Hepatocyte (in vitro differentiated cells): Measurements from ENCODE around the gene MGAT4A. TPM values are rescaled to one million over a fixed set of nuclear protein-coding genes. Genes with fewer than 3 reads are reported as not detected.

Source experiments
- DNase-seq: peaks from one replicate; pipeline ENCODE4 v3.0.0-alpha.2; 2016; ENCODE audit warnings: low spot score
- H2AFZ ChIP-seq: fragments of 200-600 bp; sonication (generic); 2 replicates; pipeline ENCODE4 v1.6.0; 2016; ENCODE audit warnings: antibody characterized with exemption, mild to moderate bottlenecking
- H3K27ac ChIP-seq: fragments of 200-600 bp; sonication (generic); 2 replicates; pipeline ENCODE4 v1.5.1; 2016; ENCODE audit warnings: mild to moderate bottlenecking
- H3K27me3 ChIP-seq: fragments of 200-600 bp; sonication (generic); 2 replicates; pipeline ENCODE4 v1.6.1; 2016
- H3K36me3 ChIP-seq: fragments of 200-600 bp; sonication (generic); replicated peaks from 2 replicates; pipeline ENCODE4 v1.5.1; 2016; ENCODE audit warnings: low read depth; ENCODE audit not compliant: insufficient read depth
- H3K4me1 ChIP-seq: fragments of 200-600 bp; sonication (generic); 2 replicates; pipeline ENCODE4 v1.5.1; 2016; ENCODE audit warnings: mild to moderate bottlenecking, moderate library complexity; ENCODE audit not compliant: insufficient read depth
- H3K4me2 ChIP-seq: fragments of 200-600 bp; sonication (generic); 2 replicates; pipeline ENCODE4 v1.6.0; 2016
- H3K4me3 ChIP-seq: fragments of 200-600 bp; sonication (generic); 2 replicates; pipeline ENCODE4 v1.5.1; 2016; ENCODE audit warnings: mild to moderate bottlenecking
- H3K79me2 ChIP-seq: fragments of 200-600 bp; sonication (generic); 2 replicates; pipeline ENCODE4 v1.6.0; 2017; ENCODE audit warnings: mild to moderate bottlenecking
- H3K9me2 ChIP-seq: fragments of 200-600 bp; sonication (generic); replicated peaks from 2 replicates; pipeline ENCODE4 v1.6.0; 2017; ENCODE audit warnings: mild to moderate bottlenecking; ENCODE audit not compliant: insufficient read depth
- H3K9me3 ChIP-seq: fragments of 200-600 bp; sonication (generic); 2 replicates; pipeline ENCODE4 v1.5.1; 2016; ENCODE audit warnings: low read depth, mild to moderate bottlenecking
- H4K20me1 ChIP-seq: fragments of 200-600 bp; sonication (generic); 2 replicates; pipeline ENCODE4 v1.6.0; 2016; ENCODE audit warnings: mild to moderate bottlenecking; ENCODE audit not compliant: insufficient read depth, poor library complexity, severe bottlenecking
- CTCF ChIP-seq: fragments of 200-600 bp; sonication (generic); IDR thresholded peaks from 2 replicates; pipeline ENCODE4 v1.5.1; 2016; ENCODE audit warnings: antibody characterized with exemption, mild to moderate bottlenecking; ENCODE audit not compliant: poor library complexity
- EZH2 ChIP-seq: fragments of 200-600 bp; sonication (generic); IDR thresholded peaks from 2 replicates; pipeline ENCODE4 v1.6.1; 2016; ENCODE audit warnings: antibody characterized with exemption, mild to moderate bottlenecking, borderline replicate concordance
- EZH2phosphoT487 ChIP-seq: fragments of 200-600 bp; sonication (generic); IDR thresholded peaks from one replicate; pipeline ENCODE4 v1.6.1; 2018; ENCODE audit warnings: antibody characterized with exemption, mild to moderate bottlenecking, low read depth, moderate library complexity; ENCODE audit not compliant: unreplicated experiment, severe bottlenecking
- WGBS: methylation state at CpG from one replicate; pipeline ENCODE4 v1.1.6; 2016; ENCODE audit warnings: low lambda C conversion rate; ENCODE audit errors: missing lambda C conversion rate; 5-methylcytosine and 5-hydroxymethylcytosine counted together
- polyA plus RNA-seq: library from polyadenylated mRNA; unstranded; fragments of >200 nt; fragmentation: Nextera tagmentation; extraction: Ambion mirVana; gene quantifications from 2 replicates; pipeline ENCODE4 v1.2.1, GENCODE V29; 2016
- total RNA-seq: library from RNA; depleted of rRNA; stranded (reverse); fragments of >200 nt; gene quantifications from 2 replicates; pipeline ENCODE4 v1.2.3, GENCODE V29; 2014

MGAT4A gene
- total and polyA plus RNA-seq, 2 experiments from 2014 or later = 10.1 to 21.6 TPM

GRCh38 chr2:98769784-98770183, 38.9 kb upstream of the MGAT4A start:
- WGBS = 63% methylated on average over 14 of the region's 14 CpGs
- H3K9me3 ChIP-seq = no peaks in the 10 kb centered on the region
- TF ChIP-seq EZH2phosphoT487 (no peak), EZH2 (no peak), CTCF (no peak)
- H3K27ac ChIP-seq = no peak overlapping the region
- no peaks in the 10 kb centered on the region for H4K20me1 ChIP-seq
- no peak overlapping the region for H3K4me2 ChIP-seq
- no peaks in the 10 kb centered on the region for H3K79me2 ChIP-seq
- no peak overlapping the region for H2AFZ ChIP-seq
- DNase-seq = no peak
- H3K27me3 ChIP-seq = no peaks in the 10 kb centered on the region
- no peaks in the 10 kb centered on the region for H3K36me3 ChIP-seq
- no peaks in the 10 kb centered on the region for H3K9me2 ChIP-seq
- no peak overlapping the region for H3K4me3 ChIP-seq
- H3K4me1 ChIP-seq = peaks cover 2% of the 10 kb centered on the region

DNA sequence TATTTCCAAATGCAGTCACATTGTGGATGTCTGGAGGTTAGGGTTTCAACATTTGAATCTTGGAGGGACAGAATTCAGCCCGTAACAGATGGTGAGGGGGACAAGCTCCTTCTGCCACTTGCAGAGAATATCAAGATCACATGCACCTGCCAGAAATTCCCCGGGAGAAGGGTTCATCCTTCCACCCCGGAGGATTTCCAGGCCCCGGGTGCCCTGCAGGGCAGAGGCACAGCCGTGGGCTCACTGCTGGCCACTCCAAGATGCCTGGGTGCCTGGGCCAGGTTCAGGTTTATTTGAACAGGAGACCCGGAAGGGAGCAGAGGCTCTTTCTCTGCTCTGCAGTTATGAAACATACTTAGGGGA, 38.2 kb upstream of the MGAT4A start:
- Histone ChIP-seq H3K4me1 (peaks cover 2% of the 10 kb centered on the region), H3K36me3 (no peaks in the 10 kb centered on the region), H4K20me1 (no peaks in the 10 kb centered on the region), H2AFZ (no peak overlapping the region), H3K79me2 (no peaks in the 10 kb centered on the region), H3K27me3 (no peaks in the 10 kb centered on the region), H3K9me3 (no peaks in the 10 kb centered on the region), H3K9me2 (no peaks in the 10 kb centered on the region), H3K27ac (no peak overlapping the region), H3K4me3 (no peak overlapping the region), H3K4me2 (no peak overlapping the region)
- 89% methylated on average over 6 of the region's 6 CpGs for WGBS
- DNase-seq = no peak
- TF ChIP-seq CTCF = no peak

DNA sequence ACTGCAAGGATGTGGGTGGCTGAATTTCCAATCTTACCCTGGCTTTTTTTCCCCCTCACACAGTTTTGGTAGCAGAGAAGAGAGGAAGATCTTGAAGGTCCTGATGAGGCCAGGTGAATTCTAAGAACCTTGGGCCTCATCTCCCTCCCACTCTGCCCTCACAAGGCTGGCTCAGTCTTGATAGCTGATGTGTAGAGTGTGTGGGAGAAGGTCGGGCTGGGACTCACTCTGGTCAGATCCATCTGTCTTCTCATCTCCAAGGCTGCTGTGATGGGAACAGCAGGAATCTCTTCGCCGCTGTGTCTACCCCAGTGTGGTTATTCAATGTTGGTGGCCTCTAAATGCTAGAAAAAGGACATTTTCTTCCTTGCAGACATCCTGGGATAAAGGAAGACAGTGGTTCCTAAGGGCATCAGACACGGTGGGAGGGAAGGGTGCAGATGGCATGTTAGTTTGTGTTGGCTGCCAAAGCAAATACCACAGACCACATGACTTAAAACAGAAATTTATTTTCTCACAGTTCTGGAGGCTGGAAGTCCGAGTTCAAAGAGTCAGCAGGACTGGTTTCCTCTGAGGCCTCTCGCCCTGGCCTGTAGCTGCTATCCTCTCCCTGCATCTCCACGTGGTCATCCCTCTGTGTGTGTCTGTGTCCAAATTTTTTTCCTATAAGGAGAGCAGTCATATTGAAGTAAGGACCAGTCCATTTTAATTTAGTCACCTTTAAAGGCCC, 37.6 kb upstream of the MGAT4A start:
- H2AFZ ChIP-seq = no peak overlapping the region
- H3K4me3 ChIP-seq = no peak overlapping the region
- H3K9me3 ChIP-seq = no peaks in the 10 kb centered on the region
- WGBS = 83% methylated on average over 7 of the region's 7 CpGs
- H4K20me1 ChIP-seq = no peaks in the 10 kb centered on the region
- H3K4me2 ChIP-seq = no peak overlapping the region
- H3K79me2 ChIP-seq = no peaks in the 10 kb centered on the region
- no peak for DNase-seq
- TF ChIP-seq EZH2 (no peak), EZH2phosphoT487 (no peak), CTCF (no peak)
- peaks cover 2% of the 10 kb centered on the region for H3K4me1 ChIP-seq
- H3K36me3 ChIP-seq = no peaks in the 10 kb centered on the region
- no peaks in the 10 kb centered on the region for H3K27me3 ChIP-seq
- H3K27ac ChIP-seq = no peak overlapping the region
- H3K9me2 ChIP-seq = no peaks in the 10 kb centered on the region

GRCh38 chr2:98764499-98764898, 33.6 kb upstream of the MGAT4A start:
- Histone ChIP-seq H3K4me3 (no peak overlapping the region), H3K9me3 (no peaks in the 10 kb centered on the region), H3K79me2 (no peaks in the 10 kb centered on the region), H3K27ac (no peak overlapping the region), H4K20me1 (no peaks in the 10 kb centered on the region), H2AFZ (no peak overlapping the region), H3K4me1 (peaks cover 2% of the 10 kb centered on the region), H3K4me2 (no peak overlapping the region), H3K27me3 (no peaks in the 10 kb centered on the region), H3K9me2 (no peaks in the 10 kb centered on the region), H3K36me3 (no peaks in the 10 kb centered on the region)
- WGBS = 95% methylated on average over 4 of the region's 4 CpGs
- no peak for DNase-seq
- TF ChIP-seq CTCF = no peak
- TF ChIP-seq EZH2 = no peak
- no peak for TF ChIP-seq EZH2phosphoT487
